AG09319 (cell line): ENCODE data around the gene NEURL3.
"Not testable (repeated sequence)": the region's sequence is repeated elsewhere in the genome, so short reads cannot be mapped to it uniquely, and the experiment has no call there.

Experiments
- DNase-seq: peaks from one replicate; pipeline ENCODE4 v3.0.0-alpha.2; 2010; ENCODE audit warnings: low read depth; ENCODE audit errors: extremely low read depth
- CTCF ChIP-seq: IDR thresholded peaks from 2 replicates; pipeline ENCODE4 v1.5.1; 2011; ENCODE audit warnings: low read depth, mild to moderate bottlenecking, inconsistent platforms, low read length, moderate library complexity

Gene NEURL3

GRCh38 chr2:96503637-96504243, 1.4 kb downstream of the NEURL3 start:
- no peak for DNase-seq
- TF ChIP-seq CTCF: no peak

GRCh38 chr2:96502891-96503636, 2.1 kb downstream of the NEURL3 start:
- no peak for DNase-seq
- no peak for TF ChIP-seq CTCF

- TF ChIP-seq CTCF: no peak
- no peak for DNase-seq
Observed at GRCh38 chr2:96501886-96502810, 3.0 kb downstream of the NEURL3 start.

GRCh38 chr2:96501471-96501874, 3.7 kb downstream of the NEURL3 start:
- DNase-seq: no peak
- no peak for TF ChIP-seq CTCF

- no peak for TF ChIP-seq CTCF
Observed at GRCh38 chr2:96500385-96501066, 4.6 kb downstream of the NEURL3 start.

GRCh38 chr2:96499061-96499960, 5.8 kb downstream of the NEURL3 start:
- TF ChIP-seq CTCF: no peak
- no peak for DNase-seq

More at GRCh38 chr2:96500385-96501066, 4.6 kb downstream of the NEURL3 start:
- DNase-seq: no peak

- not testable (repeated sequence) for DNase-seq
Observed at GRCh38 chr2:96498611-96499010, 6.5 kb downstream of the NEURL3 start.
